NCI-H1694 treated with DMSO at 0.1 percent for 48 hours (cell line): ENCODE data around the gene TRNT1.

Source experiments
- DNase-seq: peaks from one replicate; lab custom pipeline; 2025; lab: John Stamatoyannopoulos, UW

The TRNT1 gene

DNA sequence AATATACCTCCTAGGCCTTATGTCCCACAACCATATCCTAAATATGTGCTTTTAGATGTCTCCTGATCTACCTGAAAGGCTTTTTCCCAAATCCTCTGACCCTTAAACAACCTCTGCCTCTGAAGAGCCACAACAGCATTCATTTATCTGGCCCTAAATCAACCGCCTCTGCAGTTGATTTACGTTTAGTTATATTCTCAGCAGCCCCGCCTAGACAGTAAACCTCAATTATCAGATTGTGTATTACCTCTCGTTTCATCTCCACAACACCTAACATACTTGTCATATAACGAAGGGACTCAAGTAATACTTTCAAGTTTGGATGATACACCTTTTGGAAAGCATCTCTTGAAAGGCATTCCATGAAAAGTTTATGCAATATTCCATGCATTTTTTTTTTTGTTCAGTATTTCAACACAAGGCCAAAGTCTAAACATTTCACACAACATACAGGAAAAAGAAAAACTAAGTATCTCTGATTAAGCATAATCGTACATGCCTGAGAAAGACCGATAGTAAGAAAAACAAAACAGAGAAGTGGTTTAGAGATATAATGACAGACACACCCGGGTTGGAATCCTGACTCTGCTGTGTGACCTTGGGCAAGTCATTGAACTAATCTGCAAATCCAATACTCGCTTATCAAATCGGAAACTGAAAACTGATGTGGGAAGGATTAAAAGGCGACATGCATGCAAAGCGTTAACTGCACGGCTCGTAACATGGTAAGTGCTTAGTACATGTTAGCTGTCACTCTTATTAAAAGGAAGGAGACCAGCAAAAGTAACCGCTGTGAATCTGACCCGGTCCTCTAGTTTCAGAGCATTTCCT, 52.0 kb downstream of the TRNT1 start:
- DNase-seq: no peak

DNA sequence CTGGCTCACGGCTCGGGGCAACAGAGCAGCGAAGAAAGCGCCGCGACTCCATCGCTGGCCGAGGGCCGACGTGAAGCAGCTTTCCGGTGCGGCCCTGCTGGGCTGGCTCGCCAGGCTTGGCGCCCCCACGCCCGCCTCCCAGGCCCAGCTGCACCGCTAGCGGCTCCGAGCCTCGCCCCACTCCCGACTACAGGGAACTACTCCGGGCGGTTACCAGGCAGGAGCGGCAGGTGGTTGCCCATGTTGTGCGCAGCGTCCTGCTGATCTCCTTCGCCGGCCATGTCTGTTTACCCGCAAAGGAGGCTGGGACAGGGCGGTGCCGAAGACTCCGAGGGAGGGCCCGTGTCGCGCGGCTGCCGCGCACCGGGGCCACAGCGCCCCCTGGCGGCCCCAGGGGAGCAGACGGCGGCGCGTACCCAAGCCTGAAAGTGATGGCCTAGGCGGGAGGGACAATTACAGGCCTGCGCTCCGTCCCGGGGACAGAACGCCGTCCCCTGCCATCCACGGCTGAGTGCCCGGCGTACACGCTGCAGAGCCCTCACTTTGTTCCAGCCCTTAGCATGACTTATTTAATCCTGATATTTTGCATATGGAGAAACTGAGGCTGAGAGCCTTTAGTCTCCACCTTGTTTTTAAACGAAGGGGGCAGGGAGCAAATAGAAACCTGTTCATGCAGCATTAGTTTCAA, 52.8 kb downstream of the TRNT1 start, which contains the start of gene CRBN:
Gene CRBN (minus strand): TSS at position 285 of the 688 bp plus-strand sequence. CDS start 4 bp downstream, at position 281.
- DNase-seq: no peak

DNA sequence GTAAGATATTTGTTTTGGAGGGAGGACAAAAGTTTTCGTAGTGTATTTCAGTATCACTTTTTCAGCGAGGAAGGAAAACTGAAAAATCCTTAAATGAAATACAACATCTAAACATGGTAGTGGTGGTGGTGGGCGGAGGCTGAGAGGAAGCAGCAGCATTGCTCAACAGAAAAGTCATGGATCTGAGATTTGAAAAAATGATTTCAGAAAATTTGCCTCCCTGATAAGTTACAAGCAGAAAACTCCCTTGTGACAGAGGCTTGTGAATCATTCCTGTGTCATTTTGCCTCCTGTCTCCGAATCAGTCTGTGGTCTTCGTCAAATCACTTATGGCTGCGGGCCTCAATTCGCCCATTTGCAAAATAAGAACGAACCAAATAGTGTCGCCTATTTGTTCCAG, 53.7 kb downstream of the TRNT1 start:
- DNase-seq: no peak

DNA sequence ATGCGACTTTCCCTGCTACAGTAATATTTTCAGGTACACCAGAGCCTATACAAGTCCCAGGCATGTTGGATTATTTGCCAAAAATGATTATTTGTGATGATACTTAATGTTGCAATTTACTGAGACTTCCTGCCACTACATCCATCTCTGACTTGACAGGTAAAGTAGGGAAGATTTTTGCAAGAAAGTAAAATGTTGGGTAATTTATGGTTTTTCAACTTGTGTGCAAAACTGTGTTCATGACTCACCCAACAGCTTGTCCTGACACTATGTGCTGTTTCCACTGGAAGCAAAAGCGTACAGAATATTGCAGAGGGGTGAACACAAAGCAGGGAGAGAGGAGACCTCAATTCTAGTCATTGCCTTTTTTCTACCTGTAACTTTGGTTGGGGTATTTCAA, 58.1 kb downstream of the TRNT1 start:
- no peak for DNase-seq

DNA sequence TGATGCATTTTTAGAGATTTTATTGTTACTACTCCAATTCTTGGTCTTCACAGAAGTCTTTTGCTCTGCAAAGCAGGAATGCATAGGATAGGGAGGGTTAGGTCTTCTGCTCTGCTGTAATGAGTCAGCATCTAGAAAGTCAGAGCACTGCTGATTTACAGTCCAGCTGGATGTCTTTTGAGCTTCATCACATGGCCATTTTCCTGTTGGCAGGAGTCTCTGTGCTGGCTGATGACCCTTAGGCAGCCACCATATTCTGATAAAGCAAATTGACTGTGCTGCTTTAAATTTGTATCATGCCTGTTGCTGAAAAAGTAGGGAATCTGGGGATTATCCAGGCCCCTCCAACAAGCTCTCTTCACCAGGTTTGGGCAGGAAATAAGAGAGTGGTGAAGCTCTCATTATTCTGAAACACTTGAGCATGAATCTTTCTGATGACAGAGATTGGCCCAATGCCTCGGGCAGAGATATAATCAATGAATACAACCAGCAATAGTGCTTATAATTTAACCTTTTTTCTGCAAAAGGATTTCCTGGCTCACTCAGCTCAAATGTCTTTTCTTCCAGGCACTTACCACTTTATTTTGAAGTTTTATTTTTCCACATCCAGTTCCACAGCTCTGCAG, 62.5 kb downstream of the TRNT1 start:
- no peak for DNase-seq

DNA sequence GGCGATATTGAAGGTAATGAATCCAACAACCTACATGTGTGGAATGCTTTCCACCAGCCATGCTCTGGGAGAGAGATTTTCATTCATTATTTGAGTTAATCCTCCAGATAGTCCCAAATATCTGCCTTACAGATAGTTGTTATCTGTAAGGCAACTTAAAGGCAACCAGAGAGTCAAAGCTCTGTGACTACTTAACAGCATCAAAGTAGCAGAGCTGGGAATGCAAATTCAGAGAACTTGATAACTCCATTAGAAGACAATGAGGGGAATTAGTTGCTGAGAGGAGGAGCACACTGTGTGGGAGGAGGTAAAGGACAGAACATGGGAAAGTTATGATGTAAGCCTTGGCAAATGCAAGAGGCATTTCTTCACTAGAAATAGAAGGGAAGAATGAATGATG, 63.2 kb downstream of the TRNT1 start:
- no peak for DNase-seq

DNA sequence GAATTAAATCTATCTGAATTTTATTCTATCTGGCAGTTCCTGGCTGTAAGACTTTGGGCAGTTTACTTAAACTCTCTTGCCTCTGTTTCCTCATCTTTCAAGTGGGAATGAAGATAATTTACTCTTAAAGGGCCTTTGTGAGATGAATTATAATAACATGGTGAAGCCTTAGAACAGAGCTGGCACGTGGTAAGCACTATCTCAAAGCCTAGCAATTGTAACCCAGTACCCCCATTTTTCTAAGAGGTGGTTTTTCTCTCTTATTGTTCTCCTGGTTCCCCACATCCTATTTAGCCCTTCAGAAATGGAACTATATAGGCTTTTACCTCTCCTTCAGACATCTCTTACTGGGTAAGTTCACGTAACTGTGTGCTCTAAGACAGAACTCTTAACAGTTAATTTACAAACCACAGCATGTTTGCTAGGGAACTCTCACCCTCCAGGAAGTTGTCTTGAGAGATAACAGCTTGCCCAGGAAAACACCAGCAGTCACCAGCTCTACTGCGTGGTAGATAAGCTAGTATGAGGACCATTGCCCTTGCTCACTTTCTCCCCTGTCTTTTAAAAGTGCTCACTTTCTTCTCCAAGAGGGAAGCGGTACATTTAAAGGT, 65.0 kb downstream of the TRNT1 start:
- no peak for DNase-seq

DNA sequence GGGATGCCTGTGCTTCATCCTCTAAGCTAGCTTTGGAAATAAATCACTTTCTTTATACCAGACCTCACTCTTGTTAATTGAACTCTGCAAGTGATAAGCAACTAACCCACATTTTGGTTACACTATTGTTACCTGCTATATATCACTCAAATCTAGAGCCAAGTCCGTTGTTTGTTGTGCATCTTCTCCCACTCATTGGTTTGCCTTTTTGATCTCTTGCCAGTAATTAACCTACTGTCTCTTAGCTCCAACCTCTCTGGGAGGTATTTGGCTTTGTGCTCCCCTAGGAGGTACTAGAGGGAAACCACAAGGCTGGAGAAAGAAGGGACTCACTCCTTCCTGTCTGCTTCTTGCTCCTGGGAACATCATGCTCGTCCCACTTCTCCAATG, 65.5 kb downstream of the TRNT1 start:
- DNase-seq: no peak

DNA sequence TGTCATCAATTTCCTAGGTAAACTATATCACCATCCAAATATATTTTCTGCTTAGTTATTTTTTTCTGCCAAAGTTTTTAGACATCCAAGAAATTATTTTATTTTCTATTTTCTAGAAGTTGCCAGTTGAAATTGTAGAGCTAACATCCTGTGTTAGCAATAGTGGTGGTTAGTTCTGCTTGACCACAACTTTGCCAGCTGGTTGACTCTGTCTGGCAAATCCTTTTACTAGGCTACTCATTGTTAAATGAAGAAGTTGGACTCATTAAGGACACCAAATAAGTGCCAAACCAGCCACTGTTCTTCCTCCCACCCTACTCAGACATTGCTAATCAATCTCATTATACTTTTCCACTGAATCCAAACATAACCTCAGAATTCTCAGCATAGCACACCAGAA, 68.1 kb downstream of the TRNT1 start:
- no peak for DNase-seq

DNA sequence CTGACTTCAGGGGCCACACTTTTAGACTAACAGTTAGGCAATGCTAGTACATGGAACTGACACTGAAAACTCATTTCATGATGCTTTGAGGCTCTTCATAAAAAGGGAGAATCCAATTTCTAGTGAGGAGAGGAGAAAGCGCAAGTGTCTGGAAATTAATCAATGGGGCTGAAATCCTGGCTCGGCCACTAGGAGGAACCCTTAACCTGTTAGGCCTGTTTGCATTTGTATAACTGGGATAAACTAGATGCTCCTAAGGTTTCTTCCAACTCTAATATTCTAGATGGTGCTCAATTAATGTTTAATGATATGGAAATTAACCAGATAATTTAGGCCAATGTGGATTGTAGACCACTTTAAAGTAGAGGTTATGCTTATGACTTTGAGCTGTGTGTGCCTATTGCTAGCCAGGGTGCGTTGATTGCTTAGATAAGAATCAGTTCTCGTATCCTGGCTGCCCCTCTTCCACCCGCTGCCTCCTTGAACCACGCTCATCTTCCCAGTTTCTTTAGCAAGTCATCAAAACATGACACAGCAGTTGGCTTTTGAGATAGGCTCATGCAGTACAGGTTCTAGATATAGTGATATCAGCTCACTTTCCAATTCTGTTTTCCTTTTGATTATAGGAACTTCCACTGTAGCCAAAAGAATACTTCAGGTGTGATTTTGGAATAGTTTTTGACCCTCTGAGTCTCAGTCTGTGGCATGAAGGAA, 69.6 kb downstream of the TRNT1 start:
- no peak for DNase-seq
